ENCODE measurements around the gene PLLP. TPM values are rescaled to one million over a fixed set of nuclear protein-coding genes. Genes with fewer than 3 reads are reported as not detected.

Gene PLLP
- total RNA-seq, 2 experiments from 2014 or later = 0.22 TPM; not detected in 1

DNA sequence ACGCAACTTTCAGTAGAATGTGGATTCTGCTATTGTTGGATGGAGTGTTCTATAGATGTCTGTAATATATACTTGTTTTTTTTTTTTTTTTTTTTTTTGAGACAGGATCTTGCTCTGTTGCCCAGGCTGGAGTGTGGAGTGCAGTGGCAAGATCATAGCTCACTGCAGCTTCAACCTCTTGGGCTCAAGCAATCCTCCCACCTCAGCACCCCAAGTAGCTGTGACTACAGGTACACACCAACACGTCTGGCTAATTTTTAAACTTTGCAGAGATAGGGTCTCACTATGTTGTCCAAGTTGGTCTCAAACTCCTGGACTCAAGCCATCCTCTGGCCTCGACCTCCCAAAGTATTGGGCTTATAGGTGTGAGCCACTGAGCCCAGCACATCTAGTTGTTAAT lies 46.9 kb upstream of the PLLP start:
- no peaks in the 10 kb centered on the region for H3K9me2 ChIP-seq (ENCODE audit: insufficient read depth, low read length)
- TF ChIP-seq, protein P1, sequence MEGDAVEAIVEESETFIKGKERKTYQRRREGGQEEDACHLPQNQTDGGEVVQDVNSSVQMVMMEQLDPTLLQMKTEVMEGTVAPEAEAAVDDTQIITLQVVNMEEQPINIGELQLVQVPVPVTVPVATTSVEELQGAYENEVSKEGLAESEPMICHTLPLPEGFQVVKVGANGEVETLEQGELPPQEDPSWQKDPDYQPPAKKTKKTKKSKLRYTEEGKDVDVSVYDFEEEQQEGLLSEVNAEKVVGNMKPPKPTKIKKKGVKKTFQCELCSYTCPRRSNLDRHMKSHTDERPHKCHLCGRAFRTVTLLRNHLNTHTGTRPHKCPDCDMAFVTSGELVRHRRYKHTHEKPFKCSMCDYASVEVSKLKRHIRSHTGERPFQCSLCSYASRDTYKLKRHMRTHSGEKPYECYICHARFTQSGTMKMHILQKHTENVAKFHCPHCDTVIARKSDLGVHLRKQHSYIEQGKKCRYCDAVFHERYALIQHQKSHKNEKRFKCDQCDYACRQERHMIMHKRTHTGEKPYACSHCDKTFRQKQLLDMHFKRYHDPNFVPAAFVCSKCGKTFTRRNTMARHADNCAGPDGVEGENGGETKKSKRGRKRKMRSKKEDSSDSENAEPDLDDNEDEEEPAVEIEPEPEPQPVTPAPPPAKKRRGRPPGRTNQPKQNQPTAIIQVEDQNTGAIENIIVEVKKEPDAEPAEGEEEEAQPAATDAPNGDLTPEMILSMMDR (conservative IDR thresholded peaks at IDR 0.05; ENCODE audit: low read length) = no peak
- TF ChIP-seq EZH2phosphoT487 (IDR thresholded peaks at IDR 0.05; ENCODE audit: borderline replicate concordance, low read depth, low read length) = no peak
- H4K20me1 ChIP-seq (ENCODE audit: insufficient read depth, low read length) = no peaks in the 10 kb centered on the region
- no peaks in the 10 kb centered on the region for H3K4me1 ChIP-seq (ENCODE audit: insufficient read depth, low read length, poor library complexity, severe bottlenecking)
- H3K36me3 ChIP-seq (ENCODE audit: insufficient read depth, low read length) = no peaks in the 10 kb centered on the region
- H3K9me3 ChIP-seq (ENCODE audit: low read length) = peaks cover 1% of the 10 kb centered on the region; the same call in 1 of the 2 replicates
- H3K79me2 ChIP-seq (ENCODE audit: insufficient read depth, low read depth, low read length) = no peaks in the 10 kb centered on the region
- no TSS peak for BruUV-seq (replicated peaks)
- intact Hi-C loops (cut with micrococcal nuclease; ENCODE audit: unreplicated experiment) = no loop called here
- DNase-seq (ENCODE audit: low spot score) = no peak
- H3K4me3 ChIP-seq (ENCODE audit: low read depth, low read length, poor library complexity, severe bottlenecking) = no peak overlapping the region
- H2AFZ ChIP-seq (ENCODE audit: low read length) = no peak overlapping the region
- no peak overlapping the region for H3K27ac ChIP-seq (ENCODE audit: low read depth, low read length, poor library complexity, severe bottlenecking)
- CTCF ChIA-PET (ENCODE audit: unreplicated experiment) = no interaction called here
- POLR2A ChIA-PET = interaction anchor here (0.6 to 1.2 kb wide), 2 partner anchors 231 to 793 kb away, joined by 4 to 5 read pairs; no protein-coding TSS in a partner anchor
- no peak overlapping the region for H3K4me2 ChIP-seq (ENCODE audit: low read length)

DNA sequence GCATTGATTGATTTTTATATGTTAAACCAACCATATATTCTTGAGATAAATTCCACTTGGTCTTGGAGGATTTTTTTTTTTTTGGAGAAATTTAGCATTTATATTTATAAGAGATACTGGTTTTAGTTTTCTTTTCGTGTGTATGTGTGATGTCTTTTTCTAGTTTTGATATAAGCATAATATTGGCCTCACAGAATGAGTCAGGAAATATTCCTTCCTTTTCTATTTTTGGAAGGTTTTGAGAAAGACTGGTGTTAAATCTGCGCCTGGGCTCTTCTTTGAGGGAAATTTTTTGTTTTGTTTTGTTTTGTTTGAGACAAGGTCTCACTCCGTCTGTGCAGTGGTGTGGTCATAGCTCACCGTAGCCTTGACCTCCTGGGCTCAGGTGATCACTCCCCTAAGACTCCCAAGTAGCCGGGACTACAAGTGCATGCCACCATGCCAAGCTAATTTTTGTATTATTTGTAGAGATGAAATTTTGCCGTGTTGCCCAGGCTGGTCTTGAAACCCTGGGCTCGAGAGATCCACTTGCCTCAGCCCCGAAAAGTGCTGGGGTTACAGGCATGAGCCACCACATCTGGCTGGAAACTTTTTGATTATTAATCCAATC lies 45.4 kb upstream of the PLLP start:
- Histone ChIP-seq H3K79me2 (ENCODE audit: insufficient read depth, low read depth, low read length) (no peaks in the 10 kb centered on the region), H4K20me1 (ENCODE audit: insufficient read depth, low read length) (no peaks in the 10 kb centered on the region), H3K9me3 (ENCODE audit: low read length) (peaks cover 7% of the 10 kb centered on the region; the same call in 1 of the 2 replicates), H3K36me3 (ENCODE audit: insufficient read depth, low read length) (no peaks in the 10 kb centered on the region), H3K4me2 (ENCODE audit: low read length) (no peak overlapping the region), H3K27ac (ENCODE audit: low read depth, low read length, poor library complexity, severe bottlenecking) (no peak overlapping the region), H3K4me1 (ENCODE audit: insufficient read depth, low read length, poor library complexity, severe bottlenecking) (no peaks in the 10 kb centered on the region), H3K9me2 (ENCODE audit: insufficient read depth, low read length) (no peaks in the 10 kb centered on the region), H3K4me3 (ENCODE audit: low read depth, low read length, poor library complexity, severe bottlenecking) (no peak overlapping the region), H2AFZ (ENCODE audit: low read length) (no peak overlapping the region)
- intact Hi-C loops (cut with micrococcal nuclease; ENCODE audit: unreplicated experiment) = no loop called here
- no peak for DNase-seq (ENCODE audit: low spot score)
- CTCF ChIA-PET (ENCODE audit: unreplicated experiment) = no interaction called here
- TF ChIP-seq, protein P1 (conservative IDR thresholded peaks at IDR 0.05; ENCODE audit: low read length) = no peak
- no peak for TF ChIP-seq EZH2phosphoT487 (IDR thresholded peaks at IDR 0.05; ENCODE audit: borderline replicate concordance, low read depth, low read length)
- no TSS peak for BruUV-seq (replicated peaks)
- POLR2A ChIA-PET = no interaction called here

DNA sequence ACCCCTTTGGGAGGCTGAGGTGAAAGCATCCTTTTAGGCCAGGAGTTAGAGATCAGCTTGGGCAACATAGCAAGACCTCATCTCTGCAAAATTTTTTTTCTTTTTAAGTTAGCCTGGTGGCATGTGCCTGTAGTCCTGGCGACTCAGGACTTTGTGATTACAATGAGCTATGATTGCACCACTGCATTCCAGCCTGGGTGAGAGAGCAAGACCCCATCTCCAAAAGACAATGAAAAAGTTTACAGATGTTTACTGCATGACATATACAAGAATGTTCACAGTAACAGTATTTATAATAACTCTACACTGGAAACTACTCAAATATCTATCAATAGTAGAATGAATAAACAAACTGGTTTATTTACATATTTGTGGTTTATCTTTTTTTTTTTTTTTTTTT lies 41.0 kb upstream of the PLLP start:
- Histone ChIP-seq H3K27ac (ENCODE audit: low read depth, low read length, poor library complexity, severe bottlenecking) (no peak overlapping the region), H3K4me2 (ENCODE audit: low read length) (no peak overlapping the region), H3K9me3 (ENCODE audit: low read length) (peaks cover 7% of the 10 kb centered on the region; the same call in 1 of the 2 replicates), H3K79me2 (ENCODE audit: insufficient read depth, low read depth, low read length) (no peaks in the 10 kb centered on the region), H3K9me2 (ENCODE audit: insufficient read depth, low read length) (no peaks in the 10 kb centered on the region), H3K36me3 (ENCODE audit: insufficient read depth, low read length) (no peaks in the 10 kb centered on the region), H3K4me1 (ENCODE audit: insufficient read depth, low read length, poor library complexity, severe bottlenecking) (no peaks in the 10 kb centered on the region), H4K20me1 (ENCODE audit: insufficient read depth, low read length) (no peaks in the 10 kb centered on the region), H2AFZ (ENCODE audit: low read length) (no peak overlapping the region), H3K4me3 (ENCODE audit: low read depth, low read length, poor library complexity, severe bottlenecking) (no peak overlapping the region)
- ChIA-PET POLR2A (interaction anchor here (0.7 kb wide), 1 partner anchor 469 kb away, joined by 3 read pairs; no protein-coding TSS in a partner anchor), CTCF (ENCODE audit: unreplicated experiment) (no interaction called here)
- TF ChIP-seq EZH2phosphoT487 (IDR thresholded peaks at IDR 0.05; ENCODE audit: borderline replicate concordance, low read depth, low read length) = no peak
- TF ChIP-seq, protein P1 (conservative IDR thresholded peaks at IDR 0.05; ENCODE audit: low read length) = no peak
- intact Hi-C loops (cut with micrococcal nuclease; ENCODE audit: unreplicated experiment) = no loop called here
- no TSS peak for BruUV-seq (replicated peaks)
- no peak for DNase-seq (ENCODE audit: low spot score)

Measured in OCI-LY7 (cell line).